HG02970 (cell line): ENCODE results near the gene NR2F1.

ENCODE experiments used
- ATAC-seq: cut with Tn5 transposase; IDR thresholded peaks from one replicate; pipeline ENCODE4 v1.9.1; 2021; ENCODE audit warnings: mild to moderate bottlenecking, moderate library complexity, moderate number of reproducible peaks; ENCODE audit not compliant: unreplicated experiment, low FRiP score

Gene NR2F1

DNA sequence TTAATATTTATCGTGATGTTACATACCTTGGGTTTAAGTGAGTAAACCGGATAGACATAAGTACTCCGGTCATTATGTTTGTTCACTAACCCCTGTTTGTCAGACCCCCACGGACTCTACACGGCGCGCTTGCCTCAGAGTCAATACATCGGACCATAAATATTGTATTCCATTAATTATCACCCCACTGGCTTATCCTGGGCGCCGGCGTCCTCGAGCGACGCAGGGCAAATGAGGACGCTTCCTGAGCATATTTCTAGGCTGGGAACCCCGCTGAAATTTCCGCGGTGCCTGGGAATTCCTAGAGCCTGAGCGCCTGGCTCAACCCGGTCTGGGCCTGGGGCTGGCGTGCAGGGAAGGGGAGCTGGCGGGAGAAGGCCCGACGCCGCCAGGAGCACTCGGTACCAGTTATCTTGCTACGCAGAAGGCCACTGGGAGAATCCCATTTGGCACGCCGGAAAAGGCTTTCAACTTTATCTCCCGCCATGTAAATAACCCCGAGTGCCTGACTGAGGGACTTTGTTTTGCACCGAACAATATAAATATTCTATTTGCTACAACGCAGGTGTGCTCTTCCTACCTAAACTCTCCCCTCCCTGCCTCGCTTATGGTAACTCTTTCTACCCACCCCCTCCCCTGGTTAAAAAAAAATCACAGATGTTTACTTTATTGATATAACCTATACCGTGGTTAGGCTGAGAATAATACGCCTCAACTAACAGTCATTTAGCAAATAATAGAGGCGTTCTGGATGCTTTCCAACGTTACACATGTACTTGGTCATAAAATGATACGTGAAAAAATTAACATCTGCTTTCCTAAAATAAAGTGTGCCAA lies 19.4 kb downstream of the NR2F1 start:
- ATAC-seq: no peak

DNA sequence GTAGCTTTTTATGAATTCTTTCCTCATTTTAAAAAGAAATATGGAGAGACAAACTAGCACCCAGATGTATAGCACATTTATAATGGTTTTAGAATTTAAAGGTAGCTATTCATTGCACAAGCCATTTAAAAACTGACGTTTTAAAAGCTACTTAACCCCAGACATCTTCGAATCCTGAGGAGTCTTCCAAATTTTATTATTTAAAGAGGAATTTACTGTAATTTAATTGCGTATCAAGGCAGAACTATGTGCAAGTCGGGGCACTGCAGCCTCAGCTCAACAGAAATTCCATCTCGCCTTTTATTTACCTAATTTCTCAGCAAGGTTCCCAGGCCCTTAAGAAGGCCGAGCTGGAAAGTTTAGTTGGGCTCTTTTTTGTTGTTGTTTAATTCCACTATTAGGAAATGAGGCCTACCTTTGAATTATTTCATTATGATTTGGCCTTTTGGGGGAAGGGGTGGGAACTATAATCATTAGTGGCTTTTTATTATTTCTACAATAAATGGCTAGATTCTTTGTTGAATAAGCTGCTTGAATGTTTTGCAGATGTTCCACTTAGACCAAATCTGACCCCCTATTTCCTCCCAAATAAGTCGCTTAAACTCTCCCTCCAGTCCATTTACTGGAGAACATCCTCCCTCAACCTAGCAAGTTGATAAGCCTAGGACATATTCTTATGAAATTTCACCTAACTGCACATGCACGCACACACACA lies 20.2 kb downstream of the NR2F1 start:
- ATAC-seq: no peak

- ATAC-seq: no peak
These were observed 21.0 kb downstream of the NR2F1 start for GRCh38 chr5:93603793-93604643.

DNA sequence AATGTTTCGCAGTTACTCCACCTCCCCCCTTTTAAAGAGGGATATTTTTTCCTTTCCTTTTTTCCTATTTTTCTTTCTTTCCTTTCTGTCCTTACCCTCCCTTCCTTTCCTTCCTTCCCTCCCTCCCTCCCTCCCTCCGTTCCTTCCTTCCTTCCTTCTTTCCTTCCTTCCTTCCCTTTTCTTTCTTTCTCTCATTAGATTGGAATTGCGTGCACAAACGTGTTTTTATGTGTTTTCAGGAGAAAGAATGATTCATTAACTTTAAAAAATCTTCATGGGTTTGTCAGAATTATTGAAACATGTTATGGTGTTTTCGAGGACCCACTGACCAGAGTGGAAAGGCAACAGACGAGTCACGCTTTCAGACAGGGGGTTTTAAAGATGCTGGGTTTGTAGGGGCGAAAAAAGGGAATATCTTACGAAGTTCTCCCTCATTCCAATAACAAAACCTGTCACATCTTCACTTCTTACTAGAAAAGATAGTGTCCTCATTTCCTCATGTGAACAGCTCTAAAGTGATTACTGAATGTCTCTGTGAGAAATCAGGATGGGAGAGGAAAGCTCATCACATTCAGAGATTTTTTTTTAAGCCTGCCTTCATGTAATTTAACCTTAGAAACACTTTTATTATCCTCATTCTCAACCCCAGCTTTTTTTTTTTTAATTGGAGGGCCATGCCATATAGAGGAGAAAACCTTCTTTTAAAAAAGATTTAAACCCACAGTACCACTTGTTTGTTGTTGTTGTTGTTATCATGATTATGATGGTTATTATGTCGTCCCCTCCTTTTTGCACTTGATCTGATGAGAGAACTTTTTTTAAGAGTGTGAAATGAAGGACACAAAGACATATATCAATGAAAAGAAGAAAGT lies 21.9 kb downstream of the NR2F1 start:
- no peak for ATAC-seq

- ATAC-seq: no peak
These were observed 23.3 kb downstream of the NR2F1 start for GRCh38 chr5:93606382-93606752.

DNA sequence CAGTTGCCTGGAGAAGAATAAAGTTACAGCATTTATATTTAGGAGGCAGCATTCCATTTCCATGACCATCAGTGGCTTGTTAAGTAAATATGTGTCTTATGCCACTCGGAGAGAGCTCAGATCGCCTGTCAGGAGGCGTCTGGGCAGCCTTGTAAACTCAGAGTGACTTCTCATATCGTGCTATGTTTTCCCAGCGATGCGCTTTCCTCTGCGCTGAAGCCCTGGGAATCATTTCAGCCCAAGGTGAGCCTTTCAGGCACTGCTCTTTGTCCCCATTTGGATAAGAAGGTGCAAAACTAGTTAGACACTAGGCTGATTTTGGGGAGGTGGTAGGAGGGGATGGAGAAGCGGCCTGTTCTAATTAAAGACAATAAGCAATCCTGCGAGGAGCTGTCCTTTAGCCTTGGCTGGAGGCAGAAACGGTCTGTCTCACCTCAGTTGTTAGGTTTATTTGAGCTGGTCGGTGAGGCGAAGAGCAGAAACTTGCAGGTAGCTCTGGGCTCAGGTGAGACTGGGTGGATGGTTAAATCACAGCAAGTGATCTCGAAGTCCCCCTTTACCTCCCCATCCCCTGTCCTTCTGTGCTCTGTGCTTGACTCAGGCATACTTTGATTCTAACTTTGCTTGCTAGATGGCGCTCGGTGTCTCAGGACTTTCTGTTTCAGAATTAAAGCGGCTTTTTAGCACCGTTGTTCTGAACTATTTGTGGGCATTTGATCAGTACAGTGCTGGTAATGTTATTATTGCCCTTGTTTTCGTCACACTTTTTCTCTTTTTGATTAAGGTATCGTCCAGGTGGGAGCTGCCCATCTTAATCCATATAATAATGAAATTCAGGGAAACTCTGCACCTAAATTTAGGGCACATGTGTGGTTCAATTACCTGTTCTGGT lies 24.6 kb downstream of the NR2F1 start:
- ATAC-seq: peak; percentile 68

DNA sequence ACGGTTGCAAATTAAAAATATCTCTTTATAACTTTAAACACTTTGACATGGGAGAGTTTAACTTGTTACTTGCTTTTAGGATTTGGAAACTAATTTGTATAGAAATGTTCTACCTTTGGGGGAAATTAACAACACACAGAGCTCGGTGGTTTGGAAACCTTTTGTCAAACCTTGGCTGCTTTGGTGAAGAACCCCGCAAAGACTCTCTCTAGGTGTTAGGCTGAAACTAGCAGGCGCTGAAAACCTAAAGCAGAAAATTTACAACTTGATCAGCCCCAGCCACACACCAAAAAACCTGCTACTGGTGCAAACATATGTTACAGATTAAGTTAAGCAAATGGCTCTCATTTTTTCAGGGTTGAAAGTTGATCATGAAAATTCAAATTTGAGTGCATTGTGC lies 25.8 kb downstream of the NR2F1 start:
- no peak for ATAC-seq

DNA sequence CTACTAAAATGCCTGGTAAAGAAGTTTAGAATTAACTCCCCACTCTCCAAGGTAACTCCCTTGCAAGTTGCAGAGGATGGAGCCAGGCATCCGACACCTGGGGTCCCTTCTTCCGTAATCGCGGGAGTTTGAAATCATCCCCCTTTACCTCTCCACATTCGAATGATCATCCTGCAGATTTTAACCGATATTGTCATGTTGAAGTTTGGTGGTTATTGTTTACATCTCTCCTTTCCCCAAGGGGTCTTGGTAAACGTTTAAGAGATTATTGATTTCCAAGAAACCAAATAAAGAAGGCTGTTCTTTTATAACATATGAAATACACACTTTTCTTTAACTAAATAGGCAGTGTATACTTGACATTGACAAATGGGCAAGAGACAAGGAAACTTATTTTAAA lies 26.7 kb downstream of the NR2F1 start:
- no peak for ATAC-seq

GRCh38 chr5:93610581-93611272 lies 27.7 kb downstream of the NR2F1 start:
- ATAC-seq: no peak

DNA sequence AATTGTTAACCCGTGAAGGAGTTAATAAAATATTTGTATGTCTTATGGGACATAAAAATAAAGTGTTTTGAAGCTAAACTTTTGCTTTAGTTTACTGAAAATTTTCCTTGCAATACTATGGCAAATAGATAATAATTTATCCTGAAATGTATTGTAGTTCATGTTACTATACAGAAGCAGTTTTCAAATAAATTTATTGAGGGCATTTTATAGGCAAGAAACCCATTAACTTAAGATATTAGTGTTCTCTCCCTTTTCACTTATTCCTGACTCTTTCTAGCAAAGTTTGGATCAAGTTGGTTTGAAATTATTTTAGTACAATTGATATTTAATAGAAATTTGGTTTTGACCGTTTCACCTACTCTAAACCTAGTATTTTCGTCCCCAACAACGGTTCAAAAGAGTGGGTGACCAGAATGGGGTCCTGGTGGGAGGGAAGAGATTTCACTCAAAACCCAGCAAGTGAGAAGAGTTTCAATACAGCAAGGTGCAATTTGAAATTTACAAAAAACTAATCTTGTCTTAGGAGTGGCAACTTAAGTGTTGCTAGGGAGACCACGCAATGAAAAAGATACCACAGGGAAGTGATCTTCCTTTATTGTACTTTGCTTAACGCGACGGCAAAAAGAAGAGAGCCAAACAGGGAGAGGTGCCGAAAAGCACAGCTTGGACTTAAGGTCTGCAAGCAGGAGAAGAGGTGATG lies 28.4 kb downstream of the NR2F1 start:
- no peak for ATAC-seq

GRCh38 chr5:93611976-93612854 lies 29.2 kb downstream of the NR2F1 start:
- no peak for ATAC-seq

DNA sequence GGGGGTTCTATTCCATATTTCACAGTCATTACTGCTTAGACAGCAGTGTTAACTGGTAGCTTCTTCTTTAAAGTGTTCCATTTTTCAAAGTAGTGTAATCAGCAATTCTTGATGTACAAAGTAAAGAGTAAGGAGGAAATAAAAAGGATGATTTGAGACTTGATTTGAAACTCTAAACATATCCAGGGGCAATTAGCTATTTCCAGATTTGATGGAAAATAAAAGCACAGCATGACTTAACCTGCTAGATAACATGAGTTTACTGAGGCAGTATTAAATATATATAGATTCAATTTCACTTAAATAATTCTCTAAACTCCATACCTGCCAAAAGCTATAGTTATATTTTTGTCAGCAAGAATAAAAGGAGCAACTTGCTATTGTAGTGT lies 29.8 kb downstream of the NR2F1 start:
- ATAC-seq: no peak

- no peak for ATAC-seq
These were observed 33.6 kb downstream of the NR2F1 start for GRCh38 chr5:93616538-93617174.

GRCh38 chr5:93620487-93621326 lies 37.7 kb downstream of the NR2F1 start:
- ATAC-seq: peak; percentile 99

DNA sequence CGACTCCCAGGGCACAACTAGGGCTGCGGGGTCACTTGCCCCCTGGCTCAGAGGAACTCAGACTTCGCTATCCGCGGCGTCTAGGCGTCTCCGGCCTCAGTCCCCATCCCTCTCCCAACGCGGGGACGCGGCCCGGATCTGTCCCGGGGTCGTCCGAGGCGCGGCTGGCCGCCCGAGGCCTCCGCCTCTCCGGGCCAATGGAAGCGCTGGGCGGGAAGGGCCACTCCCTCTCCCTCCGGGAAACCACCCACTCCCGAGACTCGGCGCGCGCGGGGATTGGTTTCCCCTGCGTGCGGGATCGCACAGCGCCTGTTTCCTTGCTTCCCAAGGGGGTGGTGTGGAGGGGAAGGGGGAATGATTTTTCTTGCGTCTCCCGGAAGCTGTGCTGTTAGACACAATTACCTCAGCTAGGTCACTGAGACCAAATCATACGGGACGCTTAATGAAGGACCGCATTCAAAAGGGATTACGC lies 38.3 kb downstream of the NR2F1 start:
- ATAC-seq: peak; percentile 8
